GM23338 (cell line): ENCODE results near the gene TPST1. TPM values are rescaled to one million over a fixed set of nuclear protein-coding genes. Genes with fewer than 3 reads are reported as not detected.

Experiments used
- ATAC-seq: fragments of 200-7000 bp; cut with Tn5 transposase; 3 replicates; pipeline ENCODE4 v1.9.1; 2020
- DNase-seq: peaks from one replicate; pipeline ENCODE4 v3.0.0-alpha.2; 2015; ENCODE audit warnings: low spot score
- H2AFZ ChIP-seq: fragments of 200-600 bp; sonication (generic); 2 replicates; pipeline ENCODE4 v1.8.0; 2016; ENCODE audit warnings: antibody characterized with exemption, mild to moderate bottlenecking, moderate library complexity
- H3F3A ChIP-seq: fragments of 200-600 bp; sonication (generic); replicated peaks from 2 replicates; pipeline ENCODE4 v1.8.0; 2017; ENCODE audit warnings: antibody characterized with exemption, mixed run types, low read depth
- H3K27ac ChIP-seq: fragments of 200-600 bp; sonication (generic); 2 replicates; pipeline ENCODE4 v1.6.1; 2016; ENCODE audit warnings: low read depth
- H3K27me3 ChIP-seq: fragments of 200-600 bp; sonication (generic); 2 replicates; pipeline ENCODE4 v1.8.0; 2016; ENCODE audit warnings: mild to moderate bottlenecking, mixed run types, moderate library complexity; ENCODE audit not compliant: insufficient read depth
- H3K36me3 ChIP-seq: fragments of 200-600 bp; sonication (generic); 2 replicates; pipeline ENCODE4 v1.8.0; 2016; ENCODE audit warnings: mild to moderate bottlenecking; ENCODE audit not compliant: insufficient read depth
- H3K4me1 ChIP-seq: fragments of 200-600 bp; sonication (generic); 2 replicates; pipeline ENCODE4 v1.8.0; 2016; ENCODE audit warnings: mild to moderate bottlenecking, moderate library complexity; ENCODE audit not compliant: insufficient read depth
- H3K4me2 ChIP-seq: fragments of 200-600 bp; sonication (generic); 2 replicates; pipeline ENCODE4 v1.7.1; 2017; ENCODE audit warnings: mixed run types
- H3K4me3 ChIP-seq: fragments of 200-600 bp; sonication (generic); 2 replicates; pipeline ENCODE4 v1.6.1; 2016; ENCODE audit warnings: mixed run types
- H3K79me2 ChIP-seq: fragments of 200-600 bp; sonication (generic); replicated peaks from 2 replicates; pipeline ENCODE4 v1.8.0; 2017; ENCODE audit warnings: mild to moderate bottlenecking; ENCODE audit not compliant: insufficient read depth
- H3K9me2 ChIP-seq: fragments of 200-600 bp; sonication (generic); 2 replicates; pipeline ENCODE4 v1.8.0; 2017; ENCODE audit not compliant: insufficient read depth
- H4K20me1 ChIP-seq: fragments of 200-600 bp; sonication (generic); replicated peaks from 2 replicates; pipeline ENCODE4 v1.8.0; 2017; ENCODE audit warnings: mild to moderate bottlenecking; ENCODE audit not compliant: insufficient read depth
- H3K27ac Mint-ChIP-seq: 2 replicates; pipeline ENCODE4 v1.8.0; 2020; ENCODE audit warnings: inconsistent platforms, mild to moderate bottlenecking, moderate library complexity, mixed read lengths
- H3K27me3 Mint-ChIP-seq: 3 replicates; pipeline ENCODE4 v1.8.0; 2022; ENCODE audit warnings: low read depth, mild to moderate bottlenecking, moderate library complexity, mixed read lengths, inconsistent platforms; ENCODE audit not compliant: insufficient read depth, poor library complexity
- H3K36me3 Mint-ChIP-seq: 3 replicates; pipeline ENCODE4 v1.8.0; 2021; ENCODE audit warnings: low read depth, mild to moderate bottlenecking, inconsistent platforms, moderate library complexity, mixed read lengths
- H3K4me1 Mint-ChIP-seq: 3 replicates; pipeline ENCODE4 v1.8.0; 2020; ENCODE audit warnings: mild to moderate bottlenecking, inconsistent platforms, mixed read lengths
- H3K4me3 Mint-ChIP-seq: 3 replicates; pipeline ENCODE4 v1.8.0; 2021; ENCODE audit warnings: moderate library complexity, mild to moderate bottlenecking, inconsistent platforms, mixed read lengths
- H3K9me3 Mint-ChIP-seq: 3 replicates; pipeline ENCODE4 v1.8.0; 2020; ENCODE audit warnings: moderate library complexity, mild to moderate bottlenecking, inconsistent platforms, mixed read lengths
- EZH2 ChIP-seq: fragments of 200-600 bp; sonication (generic); IDR thresholded peaks from one replicate; pipeline ENCODE4 v1.8.0; 2017; ENCODE audit warnings: antibody characterized with exemption, mild to moderate bottlenecking, low read depth; ENCODE audit not compliant: unreplicated experiment
- EZH2phosphoT487 ChIP-seq: fragments of 200-600 bp; sonication (generic); IDR thresholded peaks from one replicate; pipeline ENCODE4 v1.8.1; 2018; ENCODE audit warnings: antibody characterized with exemption; ENCODE audit not compliant: unreplicated experiment
- JUNB ChIP-seq: IDR thresholded peaks from one replicate; pipeline ENCODE4 v1.6.1; 2016; ENCODE audit warnings: antibody characterized with exemption; ENCODE audit not compliant: unreplicated experiment
- NANOG ChIP-seq: IDR thresholded peaks from 2 replicates; pipeline ENCODE4 v1.6.1; 2016; ENCODE audit warnings: antibody characterized with exemption, borderline replicate concordance
- POLR2AphosphoS5 ChIP-seq: IDR thresholded peaks from 2 replicates; pipeline ENCODE4 v1.6.1; 2016; ENCODE audit warnings: antibody characterized with exemption, low read depth
- STAT1 ChIP-seq: IDR thresholded peaks from one replicate; pipeline ENCODE4 v1.6.1; 2016; ENCODE audit warnings: antibody characterized with exemption; ENCODE audit not compliant: unreplicated experiment
- ZNF114 ChIP-seq: fragments of 250-450 bp; sonication (Bioruptor Pico); IDR thresholded peaks from 2 replicates; pipeline ENCODE4 v1.5.0; 2020; ENCODE audit warnings: mild to moderate bottlenecking, moderate library complexity
- polyA plus RNA-seq: library from polyadenylated mRNA; unstranded; fragments of >200 nt; fragmentation: Nextera tagmentation; extraction: Ambion mirVana; gene quantifications from 2 replicates; pipeline ENCODE4 v1.2.1, GENCODE V29; 2016
- total RNA-seq: library from RNA; depleted of rRNA; stranded (reverse); fragments of >200 nt; shearing (Covaris generic); gene quantifications from 2 replicates; pipeline ENCODE4 v1.2.3, GENCODE V29; 2014
- TF ChIP-seq, protein P1 (sequence below), 2 experiments: fragments of 200-600 bp in 1 of 2; sonication (generic) in 1 of 2; conservative IDR thresholded peaks; 2 replicates each; pipeline versions ENCODE4 v1.5.1 to v1.6.1; 2016 to 2017; ENCODE audit warnings: antibody characterized with exemption in 2 of 2, low read depth in 2 of 2, mild to moderate bottlenecking in 2 of 2, moderate library complexity in 1 of 2
- TF ChIP-seq, protein P2 (sequence below): fragments of 250-450 bp; sonication (Bioruptor Pico); IDR thresholded peaks from 2 replicates; pipeline ENCODE4 v1.5.0; 2020; ENCODE audit warnings: mild to moderate bottlenecking, moderate library complexity
- TF ChIP-seq, protein P3 (sequence below): IDR thresholded peaks from 2 replicates; pipeline ENCODE4 v1.6.1; 2016; ENCODE audit warnings: antibody characterized with exemption

The TPST1 gene
- total and polyA plus RNA-seq, 2 experiments from 2014 or later: 10.7 to 19.2 TPM

DNA sequence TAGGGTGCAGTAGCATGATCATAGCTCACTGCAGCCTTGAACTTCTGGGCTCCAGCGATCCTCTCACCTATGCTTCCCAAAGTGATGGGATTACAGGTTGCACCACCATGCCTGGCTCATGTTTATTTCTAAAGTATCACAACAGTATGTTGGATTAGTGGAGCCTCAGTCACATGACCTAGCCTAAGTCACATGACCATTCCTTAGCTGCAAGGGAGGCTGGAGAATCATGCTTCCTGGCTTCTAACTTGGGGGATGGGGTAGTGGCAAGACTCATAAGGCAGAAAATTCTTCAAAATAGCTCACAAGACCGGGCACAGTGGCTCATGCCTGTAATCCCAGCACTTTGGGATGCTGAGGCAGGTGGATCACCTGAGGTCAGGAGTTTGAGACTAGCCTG lies 26.9 kb upstream of the TPST1 start:
- Histone ChIP-seq H3K36me3 (no peaks in the 10 kb centered on the region), H2AFZ (no peak overlapping the region), H3K4me2 (no peak overlapping the region), H3K79me2 (no peaks in the 10 kb centered on the region), H3K4me3 (no peak overlapping the region), H3K27ac (no peak overlapping the region), H4K20me1 (no peaks in the 10 kb centered on the region), H3K27me3 (no peaks in the 10 kb centered on the region), H3K9me2 (no peaks in the 10 kb centered on the region), H3F3A (no peaks in the 10 kb centered on the region), H3K4me1 (no peaks in the 10 kb centered on the region)
- Mint-ChIP-seq H3K27me3 (peaks cover 6% of the 10 kb centered on the region), H3K4me3 (no peak overlapping the region), H3K36me3 (peaks cover 3% of the 10 kb centered on the region; the same call in 1 of the 3 replicates), H3K9me3 (peaks cover 5% of the 10 kb centered on the region; the same call in 2 of the 3 replicates), H3K4me1 (0 out of 3 replicates have a peak, but pooled peaks cover 4% of the 10 kb centered on the region), H3K27ac (no peak overlapping the region)
- no peak for ATAC-seq
- DNase-seq: no peak
- TF ChIP-seq NANOG (no peak), JUNB (no peak), POLR2AphosphoS5 (no peak), STAT1 (no peak), EZH2phosphoT487 (no peak), EZH2 (no peak), ZNF114 (CRISPR knock-in tag) (no peak)
- TF ChIP-seq, protein P1, sequence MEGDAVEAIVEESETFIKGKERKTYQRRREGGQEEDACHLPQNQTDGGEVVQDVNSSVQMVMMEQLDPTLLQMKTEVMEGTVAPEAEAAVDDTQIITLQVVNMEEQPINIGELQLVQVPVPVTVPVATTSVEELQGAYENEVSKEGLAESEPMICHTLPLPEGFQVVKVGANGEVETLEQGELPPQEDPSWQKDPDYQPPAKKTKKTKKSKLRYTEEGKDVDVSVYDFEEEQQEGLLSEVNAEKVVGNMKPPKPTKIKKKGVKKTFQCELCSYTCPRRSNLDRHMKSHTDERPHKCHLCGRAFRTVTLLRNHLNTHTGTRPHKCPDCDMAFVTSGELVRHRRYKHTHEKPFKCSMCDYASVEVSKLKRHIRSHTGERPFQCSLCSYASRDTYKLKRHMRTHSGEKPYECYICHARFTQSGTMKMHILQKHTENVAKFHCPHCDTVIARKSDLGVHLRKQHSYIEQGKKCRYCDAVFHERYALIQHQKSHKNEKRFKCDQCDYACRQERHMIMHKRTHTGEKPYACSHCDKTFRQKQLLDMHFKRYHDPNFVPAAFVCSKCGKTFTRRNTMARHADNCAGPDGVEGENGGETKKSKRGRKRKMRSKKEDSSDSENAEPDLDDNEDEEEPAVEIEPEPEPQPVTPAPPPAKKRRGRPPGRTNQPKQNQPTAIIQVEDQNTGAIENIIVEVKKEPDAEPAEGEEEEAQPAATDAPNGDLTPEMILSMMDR (conservative IDR thresholded peaks at IDR 0.05; ENCODE audit: low read depth in 2 of 2): no peak
- TF ChIP-seq, protein P2, sequence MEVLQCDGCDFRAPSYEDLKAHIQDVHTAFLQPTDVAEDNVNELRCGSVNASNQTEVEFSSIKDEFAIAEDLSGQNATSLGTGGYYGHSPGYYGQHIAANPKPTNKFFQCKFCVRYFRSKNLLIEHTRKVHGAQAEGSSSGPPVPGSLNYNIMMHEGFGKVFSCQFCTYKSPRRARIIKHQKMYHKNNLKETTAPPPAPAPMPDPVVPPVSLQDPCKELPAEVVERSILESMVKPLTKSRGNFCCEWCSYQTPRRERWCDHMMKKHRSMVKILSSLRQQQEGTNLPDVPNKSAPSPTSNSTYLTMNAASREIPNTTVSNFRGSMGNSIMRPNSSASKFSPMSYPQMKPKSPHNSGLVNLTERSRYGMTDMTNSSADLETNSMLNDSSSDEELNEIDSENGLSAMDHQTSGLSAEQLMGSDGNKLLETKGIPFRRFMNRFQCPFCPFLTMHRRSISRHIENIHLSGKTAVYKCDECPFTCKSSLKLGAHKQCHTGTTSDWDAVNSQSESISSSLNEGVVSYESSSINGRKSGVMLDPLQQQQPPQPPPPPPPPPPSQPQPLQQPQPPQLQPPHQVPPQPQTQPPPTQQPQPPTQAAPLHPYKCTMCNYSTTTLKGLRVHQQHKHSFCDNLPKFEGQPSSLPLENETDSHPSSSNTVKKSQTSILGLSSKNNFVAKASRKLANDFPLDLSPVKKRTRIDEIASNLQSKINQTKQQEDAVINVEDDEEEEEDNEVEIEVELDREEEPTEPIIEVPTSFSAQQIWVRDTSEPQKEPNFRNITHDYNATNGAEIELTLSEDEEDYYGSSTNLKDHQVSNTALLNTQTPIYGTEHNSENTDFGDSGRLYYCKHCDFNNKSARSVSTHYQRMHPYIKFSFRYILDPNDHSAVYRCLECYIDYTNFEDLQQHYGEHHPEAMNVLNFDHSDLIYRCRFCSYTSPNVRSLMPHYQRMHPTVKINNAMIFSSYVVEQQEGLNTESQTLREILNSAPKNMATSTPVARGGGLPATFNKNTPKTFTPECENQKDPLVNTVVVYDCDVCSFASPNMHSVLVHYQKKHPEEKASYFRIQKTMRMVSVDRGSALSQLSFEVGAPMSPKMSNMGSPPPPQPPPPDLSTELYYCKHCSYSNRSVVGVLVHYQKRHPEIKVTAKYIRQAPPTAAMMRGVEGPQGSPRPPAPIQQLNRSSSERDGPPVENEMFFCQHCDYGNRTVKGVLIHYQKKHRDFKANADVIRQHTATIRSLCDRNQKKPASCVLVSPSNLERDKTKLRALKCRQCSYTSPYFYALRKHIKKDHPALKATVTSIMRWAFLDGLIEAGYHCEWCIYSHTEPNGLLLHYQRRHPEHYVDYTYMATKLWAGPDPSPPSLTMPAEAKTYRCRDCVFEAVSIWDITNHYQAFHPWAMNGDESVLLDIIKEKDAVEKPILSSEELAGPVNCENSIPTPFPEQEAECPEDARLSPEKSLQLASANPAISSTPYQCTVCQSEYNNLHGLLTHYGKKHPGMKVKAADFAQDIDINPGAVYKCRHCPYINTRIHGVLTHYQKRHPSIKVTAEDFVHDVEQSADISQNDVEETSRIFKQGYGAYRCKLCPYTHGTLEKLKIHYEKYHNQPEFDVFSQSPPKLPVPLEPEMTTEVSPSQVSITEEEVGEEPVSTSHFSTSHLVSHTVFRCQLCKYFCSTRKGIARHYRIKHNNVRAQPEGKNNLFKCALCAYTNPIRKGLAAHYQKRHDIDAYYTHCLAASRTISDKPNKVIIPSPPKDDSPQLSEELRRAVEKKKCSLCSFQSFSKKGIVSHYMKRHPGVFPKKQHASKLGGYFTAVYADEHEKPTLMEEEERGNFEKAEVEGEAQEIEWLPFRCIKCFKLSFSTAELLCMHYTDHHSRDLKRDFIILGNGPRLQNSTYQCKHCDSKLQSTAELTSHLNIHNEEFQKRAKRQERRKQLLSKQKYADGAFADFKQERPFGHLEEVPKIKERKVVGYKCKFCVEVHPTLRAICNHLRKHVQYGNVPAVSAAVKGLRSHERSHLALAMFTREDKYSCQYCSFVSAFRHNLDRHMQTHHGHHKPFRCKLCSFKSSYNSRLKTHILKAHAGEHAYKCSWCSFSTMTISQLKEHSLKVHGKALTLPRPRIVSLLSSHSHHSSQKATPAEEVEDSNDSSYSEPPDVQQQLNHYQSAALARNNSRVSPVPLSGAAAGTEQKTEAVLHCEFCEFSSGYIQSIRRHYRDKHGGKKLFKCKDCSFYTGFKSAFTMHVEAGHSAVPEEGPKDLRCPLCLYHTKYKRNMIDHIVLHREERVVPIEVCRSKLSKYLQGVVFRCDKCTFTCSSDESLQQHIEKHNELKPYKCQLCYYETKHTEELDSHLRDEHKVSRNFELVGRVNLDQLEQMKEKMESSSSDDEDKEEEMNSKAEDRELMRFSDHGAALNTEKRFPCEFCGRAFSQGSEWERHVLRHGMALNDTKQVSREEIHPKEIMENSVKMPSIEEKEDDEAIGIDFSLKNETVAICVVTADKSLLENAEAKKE (CRISPR knock-in tag): no peak
- TF ChIP-seq, protein P3, sequence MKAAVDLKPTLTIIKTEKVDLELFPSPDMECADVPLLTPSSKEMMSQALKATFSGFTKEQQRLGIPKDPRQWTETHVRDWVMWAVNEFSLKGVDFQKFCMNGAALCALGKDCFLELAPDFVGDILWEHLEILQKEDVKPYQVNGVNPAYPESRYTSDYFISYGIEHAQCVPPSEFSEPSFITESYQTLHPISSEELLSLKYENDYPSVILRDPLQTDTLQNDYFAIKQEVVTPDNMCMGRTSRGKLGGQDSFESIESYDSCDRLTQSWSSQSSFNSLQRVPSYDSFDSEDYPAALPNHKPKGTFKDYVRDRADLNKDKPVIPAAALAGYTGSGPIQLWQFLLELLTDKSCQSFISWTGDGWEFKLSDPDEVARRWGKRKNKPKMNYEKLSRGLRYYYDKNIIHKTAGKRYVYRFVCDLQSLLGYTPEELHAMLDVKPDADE: no peak
